Kidney (tissue), 14 donors: Measurements from ENCODE around the gene ZNF750. TPM values are rescaled to one million over a fixed set of nuclear protein-coding genes. Genes with fewer than 3 reads are reported as not detected.

Source experiments
- DNase-seq, 5 donors: peaks; one replicate each; pipeline ENCODE4 v3.0.0-alpha.2; 2013 to 2020
- FAIRE-seq: peaks from 2 replicates; lab custom pipeline; 2012; peaks lifted over from hg19 to GRCh38; lab: Jason Lieb, UNC
- H3K27ac ChIP-seq, 2 donors: one replicate each; pipeline ENCODE4 v1.7.0; 2013; ENCODE audit warnings: low read depth in 2 of 2, low read length in 2 of 2, inconsistent platforms in 1 of 2
- H3K27me3 ChIP-seq: one replicate; pipeline ENCODE4 v1.7.1; 2013; ENCODE audit warnings: low read length, inconsistent platforms; ENCODE audit not compliant: control insufficient read depth, insufficient read depth
- H3K36me3 ChIP-seq, 3 donors: one replicate each; pipeline versions ENCODE4 v1.7.0 to v1.7.1; 2013; ENCODE audit warnings: low read length in 3 of 3, control low read depth in 1 of 3, inconsistent platforms in 1 of 3; ENCODE audit not compliant: insufficient read depth in 3 of 3, control insufficient read depth in 2 of 3
- H3K4me1 ChIP-seq, 3 donors: one replicate each; pipeline versions ENCODE4 v1.7.0 to v1.7.1; 2013; ENCODE audit warnings: low read length in 3 of 3, inconsistent platforms in 1 of 3, low read depth in 1 of 3; ENCODE audit not compliant: control insufficient read depth in 2 of 3, insufficient read depth in 2 of 3
- H3K4me3 ChIP-seq, 3 donors: one replicate each; pipeline versions ENCODE4 v1.7.0 to v1.8.1; 2013; ENCODE audit warnings: low read length in 3 of 3, control low read depth in 1 of 3, inconsistent platforms in 1 of 3
- H3K9ac ChIP-seq, 3 donors: one replicate each; pipeline versions ENCODE4 v1.7.0 to v1.7.1; 2013; ENCODE audit warnings: low read length in 3 of 3, control low read depth in 1 of 3, inconsistent platforms in 1 of 3
- H3K9me3 ChIP-seq, 3 donors: one replicate each; pipeline versions ENCODE4 v1.7.0 to v1.7.1; 2013; ENCODE audit warnings: low read length in 3 of 3, control low read depth in 1 of 3, inconsistent platforms in 1 of 3; ENCODE audit not compliant: control insufficient read depth in 2 of 3, insufficient read depth in 1 of 3
- intact Hi-C: fragments of 100-400 bp; cut with DNase I; formaldehyde crosslinking; loops from one replicate; pipeline ENCODE4 v1.11.1; 2022
- polyA plus RNA-seq: library from polyadenylated mRNA; stranded (reverse); fragments of 350-450 nt; fragmentation: Illumina TruSeq; extraction: RNeasy Lipid Tissue Mini Kit (QIAGEN cat#74804); gene quantifications from one replicate; pipeline ENCODE4 v1.2.3, GENCODE V29; 2014; ENCODE audit warnings: low read depth, low replicate concordance; ENCODE audit not compliant: insufficient read depth
- total RNA-seq: library from RNA; stranded (reverse); fragmentation: NEBNext Ultra II Directional; extraction: Animal tissue kit (Norgen Biotek cat#: 25700); gene quantifications from one replicate; pipeline ENCODE4 v1.2.1, GENCODE V29; 2021
- TF ChIP-seq, protein P1 (sequence below): IDR thresholded peaks from 3 replicates; pipeline ENCODE4 v1.5.1; 2012; ENCODE audit warnings: mild to moderate bottlenecking, moderate library complexity, borderline replicate concordance; ENCODE audit not compliant: insufficient read depth; ENCODE audit errors: extremely low read depth
- donor health status: control.
- donor health status: control.
- donor health status: control.
- donor health status: control.
- donor health status: control.
- donor health status: DM: yes; HTN: yes; CAD: no.
- donor health status: Normal renal cell carcinoma (clear cell type).

Gene ZNF750
- total and polyA plus RNA-seq, 2 donors from 2014 or later, result 0.25 to 0.30 TPM

DNA sequence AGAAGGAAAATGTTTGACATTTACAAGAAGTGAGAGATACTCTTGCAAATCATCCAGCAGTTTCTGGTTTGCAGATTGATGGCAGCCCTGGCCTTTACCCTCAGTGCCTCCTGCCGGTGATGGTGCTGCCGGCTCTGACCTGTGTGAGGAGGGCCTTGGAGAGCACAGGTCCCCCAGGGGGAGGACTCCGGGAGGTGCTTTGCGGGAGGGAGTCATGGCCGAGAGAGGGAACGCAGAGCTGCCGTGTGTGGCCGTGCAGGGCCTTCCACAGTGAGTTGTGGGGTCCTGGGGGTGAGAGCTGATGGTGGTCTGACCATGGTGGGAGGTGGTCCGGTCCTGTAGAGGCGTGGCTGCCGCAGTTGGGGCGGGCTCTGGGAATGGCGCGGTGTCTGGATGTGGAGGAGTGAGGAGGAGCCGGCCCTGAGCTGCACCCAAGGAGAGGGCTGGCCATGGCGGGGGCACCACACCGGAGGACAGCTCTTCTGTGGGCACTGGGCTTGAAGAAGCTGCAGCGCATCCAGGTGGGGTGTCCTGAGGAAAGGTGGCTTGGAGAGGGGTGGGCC, 28.0 kb upstream of the ZNF750 start:
- H3K36me3 ChIP-seq, result peaks cover 0 to 10% (median 3%) of the 10 kb centered on the region in 3 donors
- peaks cover 0 to 6% (median 0%) of the 10 kb centered on the region in 3 donors for H3K4me1 ChIP-seq
- H3K9ac ChIP-seq, result no peak overlapping the region

DNA sequence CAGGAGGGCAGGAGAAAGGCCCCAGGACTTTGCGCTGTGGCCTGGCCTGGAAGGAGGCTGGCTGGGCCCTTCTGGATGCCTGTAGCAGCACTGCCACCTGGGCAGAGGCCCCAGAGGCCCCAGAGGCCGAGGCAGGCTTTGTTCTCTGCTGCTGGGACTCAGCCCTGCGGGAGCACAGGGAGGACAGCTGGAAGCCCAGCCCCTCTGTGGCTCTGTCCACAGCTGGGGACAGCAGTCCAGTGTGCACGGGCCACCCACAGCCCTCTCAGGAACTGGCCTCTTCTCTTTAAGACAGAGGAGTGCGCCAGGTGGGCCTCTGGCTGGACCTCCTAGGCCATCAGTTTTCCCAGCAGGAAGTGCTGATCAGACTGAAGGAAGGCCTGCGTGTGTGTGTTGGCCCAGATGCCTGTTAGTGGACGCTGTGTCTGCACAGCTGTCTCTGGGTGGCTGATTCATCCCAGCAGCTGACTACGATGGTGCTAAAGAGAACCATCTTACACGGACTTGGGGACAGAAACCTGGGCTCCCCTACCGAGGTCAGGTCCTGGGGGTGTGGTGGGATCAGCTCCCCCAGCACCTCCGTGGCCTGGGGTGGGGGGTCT, 26.9 kb upstream of the ZNF750 start:
- DNase-seq, result peak in 2 of 5 donors; percentile 55 to 70
- TF ChIP-seq, protein P1, sequence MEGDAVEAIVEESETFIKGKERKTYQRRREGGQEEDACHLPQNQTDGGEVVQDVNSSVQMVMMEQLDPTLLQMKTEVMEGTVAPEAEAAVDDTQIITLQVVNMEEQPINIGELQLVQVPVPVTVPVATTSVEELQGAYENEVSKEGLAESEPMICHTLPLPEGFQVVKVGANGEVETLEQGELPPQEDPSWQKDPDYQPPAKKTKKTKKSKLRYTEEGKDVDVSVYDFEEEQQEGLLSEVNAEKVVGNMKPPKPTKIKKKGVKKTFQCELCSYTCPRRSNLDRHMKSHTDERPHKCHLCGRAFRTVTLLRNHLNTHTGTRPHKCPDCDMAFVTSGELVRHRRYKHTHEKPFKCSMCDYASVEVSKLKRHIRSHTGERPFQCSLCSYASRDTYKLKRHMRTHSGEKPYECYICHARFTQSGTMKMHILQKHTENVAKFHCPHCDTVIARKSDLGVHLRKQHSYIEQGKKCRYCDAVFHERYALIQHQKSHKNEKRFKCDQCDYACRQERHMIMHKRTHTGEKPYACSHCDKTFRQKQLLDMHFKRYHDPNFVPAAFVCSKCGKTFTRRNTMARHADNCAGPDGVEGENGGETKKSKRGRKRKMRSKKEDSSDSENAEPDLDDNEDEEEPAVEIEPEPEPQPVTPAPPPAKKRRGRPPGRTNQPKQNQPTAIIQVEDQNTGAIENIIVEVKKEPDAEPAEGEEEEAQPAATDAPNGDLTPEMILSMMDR, result no peak
- H3K9me3 ChIP-seq, result no peaks in the 10 kb centered on the region
- no peak overlapping the region for H3K4me3 ChIP-seq
- intact Hi-C loops, result no loop called here
- FAIRE-seq, result no peak
- H3K9ac ChIP-seq, result no peak overlapping the region
- no peaks in the 10 kb centered on the region for H3K27me3 ChIP-seq
- no peak overlapping the region for H3K27ac ChIP-seq
- H3K36me3 ChIP-seq, result peaks cover 0 to 5% (median 3%) of the 10 kb centered on the region in 3 donors
- peaks cover 0 to 5% (median 0%) of the 10 kb centered on the region in 3 donors for H3K4me1 ChIP-seq

More for the DNA sequence above, 28.0 kb upstream of the ZNF750 start:
- intact Hi-C loops, result no loop called here
- Histone ChIP-seq H3K27ac (no peak overlapping the region), H3K9me3 (no peaks in the 10 kb centered on the region), H3K27me3 (no peaks in the 10 kb centered on the region), H3K4me3 (no peak overlapping the region)
- FAIRE-seq, result no peak
- TF ChIP-seq, protein P1, result no peak
- DNase-seq, result peak in 2 of 5 donors; percentile 50 to 64

DNA sequence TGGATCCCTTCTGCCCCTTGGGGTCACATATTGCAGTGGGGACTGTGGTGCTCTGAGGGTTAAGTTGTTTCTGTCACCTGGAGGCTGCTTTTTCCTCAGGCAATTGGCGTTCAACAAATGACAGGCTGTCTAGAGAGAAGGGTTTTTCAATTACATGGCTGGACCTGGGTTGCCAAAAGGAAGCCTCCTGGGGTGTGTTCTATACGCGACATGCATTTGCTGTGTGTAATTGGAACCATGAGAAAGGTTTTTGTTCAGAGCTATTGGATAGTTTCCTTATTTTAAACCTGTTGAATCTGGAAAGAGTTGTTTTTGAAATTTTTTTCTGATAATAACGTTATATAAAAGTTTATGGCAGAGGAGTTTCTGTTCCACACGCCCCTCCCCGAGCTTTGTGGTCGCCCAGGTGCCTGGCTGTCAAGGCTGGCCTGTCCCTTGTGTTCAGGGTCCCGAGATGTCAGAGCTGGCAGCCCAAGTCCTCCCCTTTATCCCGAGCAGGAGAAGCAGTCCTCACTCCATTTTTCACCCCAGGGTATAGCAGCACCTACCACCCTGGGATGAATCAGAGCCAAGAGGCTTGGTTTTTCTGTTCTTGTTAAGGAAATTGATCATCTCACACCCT, 26.1 kb upstream of the ZNF750 start:
- Histone ChIP-seq H3K9me3 (no peaks in the 10 kb centered on the region), H3K4me3 (no peak overlapping the region), H3K36me3 (peaks cover 0 to 4% (median 3%) of the 10 kb centered on the region in 3 donors), H3K27ac (no peak overlapping the region), H3K27me3 (no peaks in the 10 kb centered on the region), H3K4me1 (peaks cover 0 to 6% (median 0%) of the 10 kb centered on the region in 3 donors), H3K9ac (peak overlapping the region in 1 of 3 donors; percentile 55)
- DNase-seq (no peak), FAIRE-seq (no peak)
- intact Hi-C loops, result no loop called here
- TF ChIP-seq, protein P1, result no peak
